ENCODE measurements around the gene LMO1.

DNA sequence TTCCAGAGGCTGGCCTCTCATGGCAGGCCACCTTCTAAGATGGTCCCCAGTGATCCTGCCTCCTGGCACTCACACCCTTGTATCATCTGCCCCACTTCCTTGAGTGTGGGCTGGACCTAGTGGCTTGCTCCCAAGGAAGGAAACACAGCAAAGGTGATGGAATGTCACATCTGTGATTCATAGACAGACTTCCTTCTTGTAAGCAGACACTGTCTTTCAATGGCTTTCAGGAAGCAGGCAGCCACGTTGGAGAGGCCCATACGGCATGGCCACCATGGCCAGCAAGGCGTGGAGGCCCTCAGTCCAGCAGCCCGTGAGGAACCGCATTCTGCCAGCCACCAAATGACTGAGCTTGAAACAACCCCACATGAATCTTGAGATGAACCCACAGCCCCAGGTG, 11.3 kb downstream of the LMO1 start:
- TF ChIP-seq, protein P1, sequence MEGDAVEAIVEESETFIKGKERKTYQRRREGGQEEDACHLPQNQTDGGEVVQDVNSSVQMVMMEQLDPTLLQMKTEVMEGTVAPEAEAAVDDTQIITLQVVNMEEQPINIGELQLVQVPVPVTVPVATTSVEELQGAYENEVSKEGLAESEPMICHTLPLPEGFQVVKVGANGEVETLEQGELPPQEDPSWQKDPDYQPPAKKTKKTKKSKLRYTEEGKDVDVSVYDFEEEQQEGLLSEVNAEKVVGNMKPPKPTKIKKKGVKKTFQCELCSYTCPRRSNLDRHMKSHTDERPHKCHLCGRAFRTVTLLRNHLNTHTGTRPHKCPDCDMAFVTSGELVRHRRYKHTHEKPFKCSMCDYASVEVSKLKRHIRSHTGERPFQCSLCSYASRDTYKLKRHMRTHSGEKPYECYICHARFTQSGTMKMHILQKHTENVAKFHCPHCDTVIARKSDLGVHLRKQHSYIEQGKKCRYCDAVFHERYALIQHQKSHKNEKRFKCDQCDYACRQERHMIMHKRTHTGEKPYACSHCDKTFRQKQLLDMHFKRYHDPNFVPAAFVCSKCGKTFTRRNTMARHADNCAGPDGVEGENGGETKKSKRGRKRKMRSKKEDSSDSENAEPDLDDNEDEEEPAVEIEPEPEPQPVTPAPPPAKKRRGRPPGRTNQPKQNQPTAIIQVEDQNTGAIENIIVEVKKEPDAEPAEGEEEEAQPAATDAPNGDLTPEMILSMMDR (IDR thresholded peaks at IDR 0.05): no peak
- TF ChIP-seq ZFX (IDR thresholded peaks at IDR 0.05; ENCODE audit: borderline replicate concordance): no peak

Data from 22Rv1 (cell line).